HG03457 (cell line): ENCODE results near the gene TYW5.
A peak's percentile ranks its signal among the peaks of the same experiment; 100 is the strongest.
"Not testable (repeated sequence)": the region's sequence is repeated elsewhere in the genome, so short reads cannot be mapped to it uniquely, and the experiment has no call there.

Experiments used
- ATAC-seq: cut with Tn5 transposase; IDR thresholded peaks from one replicate; pipeline ENCODE4 v1.9.1; 2021; ENCODE audit warnings: moderate number of reproducible peaks; ENCODE audit not compliant: unreplicated experiment

TYW5 gene

GRCh38 chr2:199922856-199923255, 32.4 kb downstream of the TYW5 start:
- no peak for ATAC-seq

GRCh38 chr2:199916980-199917379, 38.3 kb downstream of the TYW5 start:
- no peak for ATAC-seq

DNA sequence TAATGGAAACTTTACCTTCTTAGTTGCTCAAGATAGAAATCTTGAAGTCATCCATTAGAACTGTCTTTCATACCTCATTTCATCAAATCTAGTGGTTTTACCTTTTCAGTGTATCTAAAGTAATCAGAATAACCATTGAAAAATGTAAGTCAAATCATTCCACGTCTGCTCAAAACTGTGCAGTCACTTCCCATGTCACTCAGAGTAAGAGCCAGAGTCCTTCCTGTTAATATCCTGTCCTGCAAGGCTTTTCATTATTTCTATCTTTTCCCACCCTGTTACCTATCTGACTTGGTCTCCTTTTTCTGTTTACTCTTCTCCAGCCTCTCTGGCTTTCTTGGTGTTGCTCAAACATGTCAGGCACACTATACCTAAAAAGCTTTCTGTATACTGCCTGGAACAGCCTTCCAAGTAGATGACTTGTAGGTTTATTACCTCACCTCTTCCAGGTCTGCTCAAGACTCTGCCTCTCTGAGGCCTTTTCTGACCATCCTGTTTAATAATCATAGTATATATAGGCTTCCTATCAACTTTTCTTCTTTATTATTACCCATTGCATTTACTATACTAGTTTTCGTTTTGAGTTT, 40.8 kb downstream of the TYW5 start:
- no peak for ATAC-seq

- not testable (repeated sequence) for ATAC-seq
Measured at GRCh38 chr2:199912553-199913114, 42.7 kb downstream of the TYW5 start.

- no peak for ATAC-seq
Measured at GRCh38 chr2:199911877-199912161, 43.5 kb downstream of the TYW5 start.

- peak; percentile 87 for ATAC-seq
Measured at GRCh38 chr2:199911052-199911876, 44.0 kb downstream of the TYW5 start, which contains the start of gene C2orf69. Gene C2orf69, plus strand, starts transcription at chr2:199911293. Its CDS starts 146 bp downstream, at chr2:199911439.

GRCh38 chr2:199910338-199911051, 44.8 kb downstream of the TYW5 start:
- ATAC-seq = no peak

- ATAC-seq = no peak
Measured at GRCh38 chr2:199907008-199907714, 48.1 kb downstream of the TYW5 start.

- no peak for ATAC-seq
Measured at GRCh38 chr2:199903111-199903510, 52.2 kb downstream of the TYW5 start.

GRCh38 chr2:199902486-199903110, 52.7 kb downstream of the TYW5 start:
- no peak for ATAC-seq

DNA sequence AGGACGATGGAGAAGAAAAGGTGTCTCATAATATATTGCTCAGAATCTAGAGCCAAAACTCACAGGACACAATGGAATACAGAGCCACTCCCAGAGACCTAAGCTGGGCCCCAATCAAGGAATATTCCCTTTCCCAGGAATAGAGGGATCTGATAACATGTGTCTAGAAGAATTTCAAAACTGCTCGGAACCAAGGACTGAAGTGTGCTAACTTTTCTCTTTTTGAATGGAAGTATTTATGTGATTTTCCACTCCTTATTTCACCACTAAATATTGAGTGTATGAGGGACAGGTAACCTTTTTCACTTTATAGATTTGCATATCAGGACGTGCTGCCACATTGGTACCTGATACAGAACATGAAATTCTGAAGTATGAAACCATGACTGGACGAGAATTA, 53.3 kb downstream of the TYW5 start:
- ATAC-seq = no peak

DNA sequence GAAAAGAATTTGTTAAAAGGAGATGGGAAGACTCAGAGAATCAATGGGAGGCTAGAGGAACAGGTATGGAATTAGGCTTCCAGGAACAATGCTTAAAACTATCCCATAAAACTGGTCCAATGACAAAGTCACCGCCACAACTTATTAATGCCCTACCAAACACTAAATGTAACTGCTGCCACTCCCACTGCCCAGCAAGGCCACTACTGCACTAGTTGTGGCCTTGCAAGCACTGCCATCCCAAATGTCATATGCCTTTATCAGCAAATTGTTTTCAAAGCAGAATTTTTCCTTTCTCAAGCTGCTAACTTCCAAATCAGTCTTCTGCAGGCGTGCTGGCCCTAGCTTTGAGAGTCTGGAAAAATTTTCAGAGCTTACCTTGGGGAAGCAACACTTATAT, 58.7 kb downstream of the TYW5 start:
- no peak for ATAC-seq

- ATAC-seq = no peak
Measured at GRCh38 chr2:199895406-199895805, 59.9 kb downstream of the TYW5 start.

GRCh38 chr2:199883474-199884212, 71.6 kb downstream of the TYW5 start:
- ATAC-seq = no peak

GRCh38 chr2:199882667-199883066, 72.6 kb downstream of the TYW5 start:
- ATAC-seq = no peak
